Left ventricle myocardium inferior (tissue), 1 donor: ENCODE measurements around the gene HLCS. TPM values are rescaled to one million over a fixed set of nuclear protein-coding genes. Genes with fewer than 3 reads are reported as not detected.

Experiments used
- DNase-seq: peaks from one replicate; pipeline ENCODE4 v3.0.0-alpha.2; 2020
- H3K27ac ChIP-seq: fragments of 200-600 bp; replicated peaks from 2 replicates; pipeline ENCODE4 v1.8.0; 2021
- H3K27me3 ChIP-seq: fragments of 200-600 bp; 2 replicates; pipeline ENCODE4 v1.8.0; 2021; ENCODE audit warnings: low read depth
- H3K36me3 ChIP-seq: fragments of 200-600 bp; 2 replicates; pipeline ENCODE4 v1.8.0; 2021
- H3K4me1 ChIP-seq: fragments of 200-600 bp; 2 replicates; pipeline ENCODE4 v1.8.0; 2021
- H3K4me3 ChIP-seq: fragments of 200-600 bp; 2 replicates; pipeline ENCODE4 v1.8.0; 2021; ENCODE audit warnings: mild to moderate bottlenecking, moderate library complexity
- H3K9me3 ChIP-seq: fragments of 200-600 bp; replicated peaks from 2 replicates; pipeline ENCODE4 v1.8.0; 2021
- intact Hi-C: fragments of 100-400 bp; cut with micrococcal nuclease; formaldehyde crosslinking; loops from one replicate; pipeline ENCODE4 v1.11.0; 2022
- total RNA-seq: library from RNA; stranded (reverse); fragmentation: NEBNext Ultra II Directional; extraction: Animal tissue kit (Norgen Biotek cat#: 25700); gene quantifications from one replicate; pipeline ENCODE4 v1.2.1, GENCODE V29; 2021
- TF ChIP-seq, protein P1 (sequence below): fragments of 200-600 bp; IDR thresholded peaks from 2 replicates; pipeline ENCODE4 v1.8.0; 2021; ENCODE audit warnings: antibody characterized with exemption, mild to moderate bottlenecking, borderline replicate concordance
- donor health status: DM: no; HTN: yes; CAD: no; lungs with severe emphysema.

The HLCS gene
- total RNA-seq, 1 donor from 2014 or later, result 5.3 TPM

GRCh38 chr21:36980280-36981048, 14.0 kb upstream of the HLCS start:
- H3K4me1 ChIP-seq, result peaks cover 15% of the 10 kb centered on the region
- TF ChIP-seq, protein P1, sequence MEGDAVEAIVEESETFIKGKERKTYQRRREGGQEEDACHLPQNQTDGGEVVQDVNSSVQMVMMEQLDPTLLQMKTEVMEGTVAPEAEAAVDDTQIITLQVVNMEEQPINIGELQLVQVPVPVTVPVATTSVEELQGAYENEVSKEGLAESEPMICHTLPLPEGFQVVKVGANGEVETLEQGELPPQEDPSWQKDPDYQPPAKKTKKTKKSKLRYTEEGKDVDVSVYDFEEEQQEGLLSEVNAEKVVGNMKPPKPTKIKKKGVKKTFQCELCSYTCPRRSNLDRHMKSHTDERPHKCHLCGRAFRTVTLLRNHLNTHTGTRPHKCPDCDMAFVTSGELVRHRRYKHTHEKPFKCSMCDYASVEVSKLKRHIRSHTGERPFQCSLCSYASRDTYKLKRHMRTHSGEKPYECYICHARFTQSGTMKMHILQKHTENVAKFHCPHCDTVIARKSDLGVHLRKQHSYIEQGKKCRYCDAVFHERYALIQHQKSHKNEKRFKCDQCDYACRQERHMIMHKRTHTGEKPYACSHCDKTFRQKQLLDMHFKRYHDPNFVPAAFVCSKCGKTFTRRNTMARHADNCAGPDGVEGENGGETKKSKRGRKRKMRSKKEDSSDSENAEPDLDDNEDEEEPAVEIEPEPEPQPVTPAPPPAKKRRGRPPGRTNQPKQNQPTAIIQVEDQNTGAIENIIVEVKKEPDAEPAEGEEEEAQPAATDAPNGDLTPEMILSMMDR, result no peak
- H3K27ac ChIP-seq, result peak overlapping the region; percentile 41
- DNase-seq, result peak; percentile 21
- H3K9me3 ChIP-seq, result no peaks in the 10 kb centered on the region
- no peaks in the 10 kb centered on the region for H3K36me3 ChIP-seq
- peak overlapping the region; percentile 67 for H3K4me3 ChIP-seq
- H3K27me3 ChIP-seq, result no peaks in the 10 kb centered on the region
- intact Hi-C loops, result no loop called here

DNA sequence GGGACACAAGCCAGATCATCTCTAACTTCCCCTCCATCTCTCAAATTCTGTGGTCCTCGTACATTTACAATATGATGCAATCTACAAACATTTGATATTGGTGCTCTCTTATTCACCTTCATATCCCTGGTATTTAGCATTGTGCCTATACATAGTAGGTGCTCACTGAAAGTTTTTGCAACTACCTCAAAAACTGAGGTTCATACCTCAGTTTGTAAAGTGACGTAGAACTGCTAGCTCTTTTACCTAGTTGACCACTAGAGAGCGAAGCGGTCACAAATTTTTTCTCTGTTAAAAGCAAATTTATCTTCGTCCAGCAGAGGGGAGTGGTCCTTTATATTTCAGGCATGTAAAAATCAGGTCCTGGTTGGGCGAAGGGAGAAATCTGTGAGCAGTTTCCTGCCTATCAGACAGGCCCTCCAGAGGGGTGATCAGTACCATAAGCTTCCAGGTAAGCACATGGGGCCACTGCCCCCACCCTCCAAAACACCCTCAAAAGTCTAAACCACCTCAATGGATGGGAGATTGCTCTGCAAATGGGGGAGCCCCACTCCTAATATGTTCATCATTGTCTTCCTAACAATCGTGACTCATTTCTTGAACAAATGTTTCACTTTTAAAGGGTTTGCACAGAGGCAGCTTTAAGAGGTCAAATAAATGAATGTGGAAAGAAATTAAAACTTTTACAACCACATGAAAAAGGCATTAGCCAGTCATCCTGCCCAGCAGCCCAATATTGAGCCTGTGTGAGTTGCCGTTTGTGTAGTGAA, 10.6 kb upstream of the HLCS start:
- intact Hi-C loops, result no loop called here

DNA sequence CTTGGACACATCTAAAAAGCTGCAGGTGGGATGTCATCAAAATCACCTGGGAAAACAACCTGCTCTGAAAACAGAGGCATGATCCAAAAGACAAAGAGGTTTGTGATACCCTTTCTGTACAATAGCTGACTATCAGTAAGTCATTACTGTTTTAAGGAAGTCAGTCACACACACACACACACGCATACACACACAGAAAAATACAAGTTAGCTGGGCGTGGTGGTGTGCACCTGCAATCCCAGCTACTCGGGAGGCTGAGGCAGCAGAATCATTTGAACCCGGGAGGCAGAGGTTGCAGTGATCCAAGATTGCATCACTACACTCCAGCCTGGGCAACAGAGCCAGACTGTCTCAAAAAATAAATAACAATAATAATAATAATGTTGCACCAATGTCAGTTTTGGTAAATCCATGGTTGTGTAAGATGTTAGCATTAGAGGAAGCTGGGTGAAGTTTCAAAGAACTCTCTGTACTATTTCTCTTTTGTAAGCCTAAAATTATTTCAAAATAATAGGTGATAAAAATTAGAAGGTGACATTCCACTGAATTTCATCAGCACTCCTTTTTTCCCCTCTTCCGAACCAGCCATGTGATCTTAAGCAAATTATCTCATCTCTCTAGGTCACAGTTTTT, 9.9 kb upstream of the HLCS start:
- Histone ChIP-seq H3K4me3 (no peak overlapping the region), H3K27me3 (no peaks in the 10 kb centered on the region), H3K36me3 (no peaks in the 10 kb centered on the region), H3K27ac (no peak overlapping the region), H3K4me1 (peaks cover 15% of the 10 kb centered on the region), H3K9me3 (no peaks in the 10 kb centered on the region)
- intact Hi-C loops, result no loop called here
- TF ChIP-seq, protein P1, result no peak
- DNase-seq, result no peak

More for the DNA sequence above, 10.6 kb upstream of the HLCS start:
- TF ChIP-seq, protein P1, result peak; percentile 57
- no peaks in the 10 kb centered on the region for H3K9me3 ChIP-seq
- no peak for DNase-seq
- no peak overlapping the region for H3K27ac ChIP-seq
- no peaks in the 10 kb centered on the region for H3K36me3 ChIP-seq
- H3K4me3 ChIP-seq, result no peak overlapping the region
- H3K27me3 ChIP-seq, result no peaks in the 10 kb centered on the region
- peaks cover 15% of the 10 kb centered on the region for H3K4me1 ChIP-seq

- TF ChIP-seq, protein P1, result no peak
- Histone ChIP-seq H3K4me1 (peaks cover 3% of the 10 kb centered on the region), H3K9me3 (no peaks in the 10 kb centered on the region), H3K36me3 (no peaks in the 10 kb centered on the region), H3K27ac (no peak overlapping the region), H3K27me3 (no peaks in the 10 kb centered on the region), H3K4me3 (no peak overlapping the region)
- no peak for DNase-seq
- intact Hi-C loops, result no loop called here
These were observed 8.4 kb upstream of the HLCS start for GRCh38 chr21:36974851-36975192.

DNA sequence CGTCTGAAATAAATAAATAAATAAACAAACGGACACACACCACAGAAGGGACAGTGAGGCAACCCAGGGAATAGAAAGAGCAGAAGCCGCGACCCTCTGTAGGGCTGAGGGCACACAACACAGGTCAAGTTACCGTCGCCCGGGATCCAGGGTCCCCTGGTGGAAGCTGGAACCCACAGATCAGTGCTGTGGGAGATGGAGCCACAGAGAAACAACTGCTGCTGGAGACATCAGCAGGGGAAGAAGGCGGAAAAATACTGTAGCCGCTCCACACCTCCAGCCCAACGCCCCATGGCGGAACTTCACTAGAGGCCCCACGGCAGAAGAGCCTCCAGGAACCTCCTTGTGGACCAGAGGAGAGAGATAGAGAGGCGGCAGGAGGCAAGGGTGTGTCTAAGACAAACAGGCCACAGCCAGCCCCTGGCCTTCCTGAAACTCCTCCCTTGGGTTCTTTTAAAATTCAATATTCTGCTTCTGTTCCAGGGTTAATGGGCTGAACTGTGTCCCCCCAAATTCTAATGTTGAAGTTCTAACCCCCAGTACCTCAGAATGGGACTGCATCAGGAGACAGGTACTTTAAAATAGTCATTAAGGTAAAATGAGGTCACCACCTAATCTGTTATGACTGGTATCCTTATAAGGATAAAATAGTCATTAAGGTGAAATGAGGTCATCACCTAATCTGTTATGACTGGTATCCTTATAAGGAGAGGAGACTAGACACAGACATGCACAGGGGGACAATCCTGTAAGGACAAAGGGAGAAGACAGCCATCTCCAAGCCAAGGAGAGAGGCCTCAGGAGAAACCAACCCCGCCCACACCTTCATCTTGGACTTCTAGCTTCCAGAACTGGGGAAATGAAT, 7.7 kb upstream of the HLCS start:
- no peaks in the 10 kb centered on the region for H3K27me3 ChIP-seq
- no peak for DNase-seq
- no peak overlapping the region for H3K27ac ChIP-seq
- H3K36me3 ChIP-seq, result no peaks in the 10 kb centered on the region
- no peaks in the 10 kb centered on the region for H3K9me3 ChIP-seq
- intact Hi-C loops, result no loop called here
- H3K4me3 ChIP-seq, result no peak overlapping the region
- TF ChIP-seq, protein P1, result no peak
- H3K4me1 ChIP-seq, result peaks cover 3% of the 10 kb centered on the region
